Measurements from ENCODE around the gene CAMP.
"Not testable (repeated sequence)": the region's sequence is repeated elsewhere in the genome, so short reads cannot be mapped to it uniquely, and the experiment has no call there.

CAMP gene

DNA sequence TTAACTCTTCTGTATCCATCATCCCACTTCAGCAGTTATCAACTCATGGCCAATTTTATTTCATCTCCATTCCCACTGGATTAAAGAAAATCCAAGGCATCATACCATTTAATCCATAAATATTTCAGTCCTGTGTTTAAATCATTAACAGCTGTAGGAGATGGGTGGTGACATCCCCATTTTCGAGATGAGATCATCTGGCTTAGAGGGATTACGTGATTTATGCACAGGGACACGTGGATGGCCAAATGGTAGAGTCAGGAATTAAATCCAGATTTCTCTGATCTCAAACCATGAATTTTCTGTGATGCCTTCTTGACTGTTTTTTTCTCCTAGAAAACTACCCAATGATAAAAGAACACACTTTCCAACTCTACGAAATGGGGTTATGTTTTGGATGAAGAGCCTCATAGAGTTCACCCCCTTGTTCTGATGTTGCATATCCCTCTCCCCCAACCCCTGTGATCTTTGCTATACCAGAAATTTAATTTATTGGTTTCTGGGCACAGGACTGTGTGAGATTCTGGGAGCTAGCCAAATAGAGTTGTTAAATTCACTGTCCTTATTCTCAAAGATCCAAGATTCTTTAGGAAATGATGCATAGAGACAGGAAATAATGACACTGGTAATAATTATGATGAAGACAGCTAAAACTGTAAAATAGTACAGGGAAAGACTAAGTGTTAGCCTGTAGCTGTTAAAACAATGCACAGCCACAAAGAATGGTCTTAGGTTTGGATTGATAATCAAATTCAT lies 25.0 kb downstream of the CAMP start:
- DNase-seq (ENCODE audit: insufficient read length, low spot score) (no peak), FAIRE-seq (no peak)
- TF ChIP-seq POLR2A (IDR thresholded peaks at IDR 0.05; ENCODE audit: low read depth, low read length), result no peak

GRCh38 chr3:48256557-48256956 lies 33.3 kb downstream of the CAMP start:
- DNase-seq (ENCODE audit: insufficient read length, low spot score), result no peak
- TF ChIP-seq POLR2A (IDR thresholded peaks at IDR 0.05; ENCODE audit: low read depth, low read length), result no peak
- FAIRE-seq, result no peak

GRCh38 chr3:48258530-48258929 lies 35.2 kb downstream of the CAMP start:
- no peak for TF ChIP-seq POLR2A (IDR thresholded peaks at IDR 0.05; ENCODE audit: low read depth, low read length)
- DNase-seq (ENCODE audit: insufficient read length, low spot score) (no peak), FAIRE-seq (no peak)

GRCh38 chr3:48267782-48268181 lies 44.5 kb downstream of the CAMP start:
- no peak for TF ChIP-seq POLR2A (IDR thresholded peaks at IDR 0.05; ENCODE audit: low read depth, low read length)
- DNase-seq (ENCODE audit: insufficient read length, low spot score), result no peak
- FAIRE-seq, result no peak

- no peak for DNase-seq (ENCODE audit: insufficient read length, low spot score)
- no peak for TF ChIP-seq POLR2A (IDR thresholded peaks at IDR 0.05; ENCODE audit: low read depth, low read length)
- FAIRE-seq, result no peak
Observed at GRCh38 chr3:48268381-48268935, 45.2 kb downstream of the CAMP start.

DNA sequence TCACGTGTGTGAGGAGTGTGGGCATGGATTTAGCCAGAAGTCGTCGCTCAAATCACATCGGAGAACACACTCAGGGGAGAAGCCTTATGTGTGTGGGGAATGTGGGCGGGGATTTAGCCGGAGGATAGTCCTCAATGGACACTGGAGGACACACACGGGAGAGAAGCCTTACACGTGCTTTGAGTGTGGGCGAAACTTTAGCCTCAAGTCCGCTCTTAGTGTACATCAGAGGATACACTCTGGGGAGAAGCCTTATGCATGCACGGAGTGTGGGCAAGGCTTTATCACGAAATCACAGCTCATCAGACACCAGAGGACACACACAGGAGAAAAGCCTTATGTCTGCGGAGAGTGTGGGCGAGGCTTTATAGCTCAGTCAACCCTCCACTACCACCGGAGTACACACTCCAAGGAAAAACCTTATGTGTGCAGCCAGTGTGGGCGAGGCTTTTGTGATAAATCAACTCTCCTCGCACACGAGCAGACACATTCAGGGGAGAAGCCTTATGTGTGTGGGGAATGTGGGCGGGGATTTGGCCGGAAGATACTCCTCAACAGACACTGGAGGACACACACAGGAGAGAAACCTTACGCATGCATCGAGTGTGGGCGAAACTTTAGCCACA lies 45.8 kb downstream of the CAMP start:
- no peak for TF ChIP-seq POLR2A (IDR thresholded peaks at IDR 0.05; ENCODE audit: low read depth, low read length)
- FAIRE-seq (no peak), DNase-seq (ENCODE audit: insufficient read length, low spot score) (no peak)

GRCh38 chr3:48269592-48269991 lies 46.3 kb downstream of the CAMP start:
- FAIRE-seq (no peak), DNase-seq (ENCODE audit: insufficient read length, low spot score) (no peak)
- no peak for TF ChIP-seq POLR2A (IDR thresholded peaks at IDR 0.05; ENCODE audit: low read depth, low read length)

DNA sequence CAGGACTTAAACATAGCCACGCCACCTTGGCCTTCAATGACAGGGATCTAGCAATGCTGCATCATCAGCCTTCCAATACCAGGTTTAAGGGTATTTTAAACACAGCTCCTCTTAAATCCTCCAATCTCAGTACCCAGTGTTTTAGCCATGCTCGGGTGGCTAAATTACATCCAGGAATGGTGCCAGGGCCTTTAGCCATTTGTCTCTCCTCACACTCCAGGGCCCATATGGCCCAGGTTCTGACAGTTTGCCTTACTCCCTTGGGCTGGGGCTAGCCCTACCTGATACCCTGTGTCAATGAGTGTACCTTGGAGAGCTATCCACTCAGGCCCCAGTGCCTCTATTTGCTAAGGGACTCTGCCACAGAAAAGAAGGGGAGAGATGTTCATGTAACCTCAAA lies 47.0 kb downstream of the CAMP start:
- TF ChIP-seq POLR2A (IDR thresholded peaks at IDR 0.05; ENCODE audit: low read depth, low read length), result no peak
- no peak for FAIRE-seq
- no peak for DNase-seq (ENCODE audit: insufficient read length, low spot score)

DNA sequence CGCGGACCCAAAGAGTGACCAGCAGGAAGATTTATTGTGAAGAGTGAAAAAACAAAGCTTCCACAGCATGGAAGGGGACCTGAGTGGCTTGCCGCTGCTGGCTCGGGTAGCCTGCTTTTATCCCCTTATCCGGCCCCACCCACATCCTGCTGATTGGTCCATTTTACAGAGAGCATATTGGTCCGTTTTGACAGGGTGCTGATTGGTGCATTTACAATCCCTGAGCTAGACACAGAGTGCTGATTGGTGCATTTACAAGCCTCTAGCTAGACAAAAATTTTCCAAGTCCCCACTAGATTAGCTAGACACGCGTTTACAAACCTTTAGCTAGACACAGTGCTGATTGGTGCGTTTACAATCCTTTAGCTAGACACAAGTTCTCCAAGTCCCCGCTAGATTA lies 47.9 kb downstream of the CAMP start:
- not testable (repeated sequence) for DNase-seq (ENCODE audit: insufficient read length, low spot score); FAIRE-seq

DNA sequence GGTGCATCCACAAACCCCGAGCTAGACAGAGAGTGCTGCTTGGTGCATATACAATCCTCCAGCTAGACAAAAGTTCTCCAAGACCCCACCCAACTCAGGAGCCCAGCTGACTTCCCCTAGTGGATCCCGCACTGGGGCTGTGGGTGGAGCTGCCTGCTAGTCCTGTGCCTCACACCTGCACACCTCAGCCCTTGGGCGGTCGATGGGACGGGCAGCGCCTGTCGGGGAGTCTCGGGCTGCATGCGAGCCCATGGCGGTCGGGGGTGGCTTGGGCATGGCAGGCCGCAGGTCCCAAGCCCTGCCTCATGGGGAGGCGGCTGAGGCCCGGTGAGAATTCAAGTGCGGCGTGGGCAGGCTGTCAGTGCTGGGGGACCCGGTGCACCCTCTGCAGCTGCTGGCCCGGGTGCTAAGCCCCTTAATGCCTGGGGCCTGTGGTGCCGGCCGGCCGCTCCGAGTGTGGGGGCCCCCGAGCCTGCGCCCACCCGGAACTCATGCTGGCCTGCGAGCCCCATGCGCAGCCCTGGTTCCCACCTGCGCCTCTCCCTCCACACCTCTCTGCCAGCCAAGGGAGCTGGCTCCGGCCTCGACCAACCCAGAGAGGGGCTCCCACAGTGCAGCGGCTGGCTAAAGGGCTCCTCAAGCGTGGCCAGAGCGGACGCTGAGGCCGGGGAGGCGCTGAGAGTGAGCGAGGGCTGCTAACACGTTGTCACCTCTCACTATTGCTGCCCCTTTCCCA lies 48.6 kb downstream of the CAMP start:
- no peak for DNase-seq (ENCODE audit: insufficient read length, low spot score)
- no peak for FAIRE-seq
- TF ChIP-seq POLR2A (IDR thresholded peaks at IDR 0.05; ENCODE audit: low read depth, low read length), result no peak

DNA sequence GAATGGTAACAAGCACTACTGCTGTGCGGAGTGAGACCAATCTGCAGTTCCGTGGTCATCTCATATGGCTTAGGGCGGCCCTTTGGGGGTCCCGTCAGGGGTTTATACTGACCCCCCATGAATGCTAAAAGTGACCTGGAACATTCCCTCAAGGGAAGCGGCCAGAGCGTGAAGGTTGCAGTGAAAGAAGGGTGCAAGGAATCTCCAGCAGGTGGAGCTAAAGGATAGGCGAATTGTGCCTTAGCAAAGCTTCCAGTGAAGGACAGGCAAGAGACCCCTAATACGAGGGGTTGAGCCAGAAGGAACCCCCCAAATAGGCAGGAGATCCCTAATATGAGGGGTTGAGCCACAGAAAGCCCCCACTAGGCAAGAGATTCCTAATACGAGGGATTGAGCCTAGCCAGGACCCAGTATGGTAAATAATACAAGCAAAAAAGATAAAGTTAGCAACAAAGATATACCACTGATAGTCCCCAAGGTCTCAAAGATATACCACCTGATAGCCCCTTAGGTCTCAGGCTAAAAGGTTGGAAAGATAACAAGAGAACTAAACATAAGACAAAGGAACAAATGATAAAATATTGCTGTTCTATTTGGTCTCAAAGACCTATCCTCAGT lies 50.4 kb downstream of the CAMP start:
- peak; percentile 43 for FAIRE-seq

DNA sequence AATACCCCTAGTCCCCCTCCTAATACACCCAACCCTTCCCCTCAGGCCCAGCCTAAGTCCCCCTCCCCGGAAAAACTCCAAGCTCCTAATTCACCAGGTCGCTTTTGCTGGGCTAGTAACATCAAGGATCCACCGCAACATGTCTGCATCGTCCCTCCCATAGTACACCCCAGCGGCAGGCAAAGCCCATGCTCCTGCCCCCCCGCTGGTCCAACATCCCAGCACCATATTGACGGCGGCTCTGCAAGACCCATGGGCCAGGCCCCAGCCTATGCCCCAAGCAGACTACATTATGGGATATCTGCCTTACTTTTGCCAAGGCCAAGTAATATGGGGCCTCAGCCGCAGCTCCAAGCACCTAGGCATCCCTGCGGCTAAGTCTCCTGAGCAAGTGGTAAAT lies 51.2 kb downstream of the CAMP start:
- FAIRE-seq (no peak), DNase-seq (ENCODE audit: insufficient read length, low spot score) (no peak)
- TF ChIP-seq POLR2A (IDR thresholded peaks at IDR 0.05; ENCODE audit: low read depth, low read length), result no peak

More for the DNA sequence above, 50.4 kb downstream of the CAMP start:
- no peak for TF ChIP-seq POLR2A (IDR thresholded peaks at IDR 0.05; ENCODE audit: low read depth, low read length)
- DNase-seq (ENCODE audit: insufficient read length, low spot score), result peak; percentile 42

Measured in H54 (cell line).